ENCODE data around the gene PMS1.
"Not testable (repeated sequence)": the region's sequence is repeated elsewhere in the genome, so short reads cannot be mapped to it uniquely, and the experiment has no call there.

PMS1 gene

GRCh38 chr2:189860161-189860560, 75.9 kb downstream of the PMS1 start:
- FAIRE-seq, result no peak

GRCh38 chr2:189862751-189863150, 78.5 kb downstream of the PMS1 start:
- DNase-seq (ENCODE audit: insufficient read length, low spot score), result no peak

More at GRCh38 chr2:189860161-189860560, 75.9 kb downstream of the PMS1 start:
- no peak for DNase-seq (ENCODE audit: insufficient read length, low spot score)

GRCh38 chr2:189865826-189866225, 81.6 kb downstream of the PMS1 start:
- FAIRE-seq (no peak), DNase-seq (ENCODE audit: insufficient read length, low spot score) (no peak)

More at GRCh38 chr2:189862751-189863150, 78.5 kb downstream of the PMS1 start:
- no peak for FAIRE-seq

- no peak for FAIRE-seq
- no peak for DNase-seq (ENCODE audit: insufficient read length, low spot score)
Observed at GRCh38 chr2:189866296-189866695, 82.0 kb downstream of the PMS1 start.

GRCh38 chr2:189868896-189869295, 84.6 kb downstream of the PMS1 start:
- no peak for FAIRE-seq

GRCh38 chr2:189870381-189871085, 86.3 kb downstream of the PMS1 start:
- FAIRE-seq, result no peak
- no peak for DNase-seq (ENCODE audit: insufficient read length, low spot score)

More at GRCh38 chr2:189868896-189869295, 84.6 kb downstream of the PMS1 start:
- DNase-seq (ENCODE audit: insufficient read length, low spot score), result no peak

- no peak for DNase-seq (ENCODE audit: insufficient read length, low spot score)
- FAIRE-seq, result no peak
Observed at GRCh38 chr2:189873696-189874095, 89.4 kb downstream of the PMS1 start.

GRCh38 chr2:189874586-189875320, 90.5 kb downstream of the PMS1 start:
- DNase-seq (ENCODE audit: insufficient read length, low spot score), result no peak
- peak; percentile 70 for FAIRE-seq

- FAIRE-seq, result no peak
Observed at GRCh38 chr2:189876271-189876670, 92.0 kb downstream of the PMS1 start.

GRCh38 chr2:189879716-189880081, 95.4 kb downstream of the PMS1 start:
- FAIRE-seq (no peak), DNase-seq (ENCODE audit: insufficient read length, low spot score) (no peak)

More at GRCh38 chr2:189876271-189876670, 92.0 kb downstream of the PMS1 start:
- no peak for DNase-seq (ENCODE audit: insufficient read length, low spot score)

- DNase-seq (ENCODE audit: insufficient read length, low spot score) (no peak), FAIRE-seq (no peak)
Observed at GRCh38 chr2:189880429-189880828, 96.2 kb downstream of the PMS1 start.

- FAIRE-seq (no peak), DNase-seq (ENCODE audit: insufficient read length, low spot score) (no peak)
Observed at GRCh38 chr2:189880832-189881492, 96.7 kb downstream of the PMS1 start.

GRCh38 chr2:189885368-189885767, 101.1 kb downstream of the PMS1 start:
- FAIRE-seq (no peak), DNase-seq (ENCODE audit: insufficient read length, low spot score) (no peak)

GRCh38 chr2:189892546-189893294, 108.5 kb downstream of the PMS1 start:
- DNase-seq (ENCODE audit: insufficient read length, low spot score); FAIRE-seq: not testable (repeated sequence)

- no peak for DNase-seq (ENCODE audit: insufficient read length, low spot score)
- FAIRE-seq, result no peak
Observed at GRCh38 chr2:189896809-189897208, 112.6 kb downstream of the PMS1 start.

- DNase-seq (ENCODE audit: insufficient read length, low spot score), result no peak
- no peak for FAIRE-seq
Observed at GRCh38 chr2:189899101-189899500, 114.9 kb downstream of the PMS1 start.

GRCh38 chr2:189900726-189901125, 116.5 kb downstream of the PMS1 start:
- FAIRE-seq (no peak), DNase-seq (ENCODE audit: insufficient read length, low spot score) (no peak)

- DNase-seq (ENCODE audit: insufficient read length, low spot score), result no peak
- FAIRE-seq, result no peak
Observed at GRCh38 chr2:189901664-189902063, 117.4 kb downstream of the PMS1 start.

- FAIRE-seq (no peak), DNase-seq (ENCODE audit: insufficient read length, low spot score) (no peak)
Observed at GRCh38 chr2:189913821-189914220, 129.6 kb downstream of the PMS1 start.

- FAIRE-seq (no peak), DNase-seq (ENCODE audit: insufficient read length, low spot score) (no peak)
Observed at GRCh38 chr2:189916651-189917050, 132.4 kb downstream of the PMS1 start.

All from GM19239 (cell line).